Skin epidermis (tissue), 12 donors: ENCODE measurements around the gene GTF2F2.

ENCODE experiments used
- H3K27ac ChIP-seq, 21 experiments: fragments of 200-600 bp; sonication (generic) in 11 of 21; one replicate each; pipeline ENCODE4 v1.5.0; 2020; ENCODE audit warnings: mild to moderate bottlenecking in 3 of 21, inconsistent platforms in 2 of 21, moderate library complexity in 2 of 21
- H3K4me3 ChIP-seq, 7 experiments: fragments of 200-600 bp; sonication (generic) in 2 of 7; one replicate each; pipeline ENCODE4 v1.5.0; 2020; ENCODE audit warnings: inconsistent platforms in 2 of 7, mild to moderate bottlenecking in 2 of 7, moderate library complexity in 1 of 7

Gene GTF2F2

DNA sequence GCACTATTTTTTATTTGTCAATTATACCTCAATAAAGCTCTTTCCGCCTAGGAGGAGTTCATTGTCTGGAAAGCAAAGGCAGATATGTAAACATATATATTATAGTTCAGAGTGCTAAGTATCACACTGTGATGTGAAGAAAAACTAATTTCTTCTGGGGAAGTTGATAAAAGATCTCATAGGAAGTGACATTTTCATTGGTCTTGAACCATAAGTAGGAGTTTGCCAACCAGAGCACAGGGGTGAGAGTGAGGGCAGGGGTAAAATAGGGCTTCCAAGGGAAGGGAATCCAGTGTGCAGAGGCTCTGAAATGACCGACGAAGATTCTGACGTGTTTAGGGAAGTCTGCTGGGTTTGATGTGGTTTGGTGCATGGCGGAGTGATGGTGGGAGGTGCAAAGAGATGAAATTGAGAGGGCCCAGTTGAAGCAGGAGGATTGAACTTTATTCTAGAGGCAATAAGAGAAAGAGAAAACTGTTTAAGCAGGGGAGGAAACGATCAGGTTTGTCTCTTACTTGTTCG lies 780 bp upstream of the GTF2F2 start:
- peak overlapping the region; percentile 63 to 90 (median 74) for H3K4me3 ChIP-seq
- H3K27ac ChIP-seq: peak overlapping the region in 20 of 21 experiments; percentile 75 to 96 (median 88)

DNA sequence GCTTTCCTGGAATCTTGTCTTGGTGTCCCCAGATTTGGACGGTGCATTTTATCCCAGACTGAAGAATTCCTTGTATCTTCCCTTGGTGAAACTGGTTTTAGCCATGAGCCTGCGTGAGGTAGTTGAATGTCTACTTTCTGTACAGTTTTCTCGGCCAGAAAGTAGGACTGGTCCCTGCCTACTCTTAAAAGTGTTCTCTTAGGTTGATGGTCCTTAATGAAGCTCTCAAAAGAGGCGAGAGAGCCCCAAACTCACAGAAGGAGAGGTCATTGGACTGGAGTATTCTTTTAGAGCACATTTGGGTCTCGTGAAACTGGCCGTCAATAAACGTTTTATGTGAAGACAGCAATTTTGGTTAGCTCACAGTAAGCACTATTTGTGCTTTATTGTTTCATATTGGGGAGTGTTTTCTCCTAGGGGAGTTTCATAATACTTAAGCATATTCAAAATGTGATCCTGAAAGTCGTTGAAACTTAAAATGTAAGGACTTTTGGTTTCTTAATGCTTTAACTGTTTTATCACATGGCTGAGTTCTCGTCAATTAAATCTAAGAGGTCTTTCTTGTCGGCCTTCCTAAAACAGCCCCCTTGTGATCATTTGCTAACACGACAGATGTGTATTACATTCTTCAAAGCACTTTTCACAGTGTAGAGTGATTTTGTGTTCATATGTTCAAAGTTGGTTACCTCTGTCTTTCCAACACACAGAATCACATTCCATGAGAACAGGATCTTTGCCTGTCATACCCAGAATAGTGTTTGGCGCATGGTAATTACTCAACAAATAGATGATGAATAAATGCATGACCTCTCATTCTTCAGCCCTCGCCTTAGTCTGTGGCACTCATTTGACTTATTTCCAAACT lies 889 bp downstream of the GTF2F2 start:
- Histone ChIP-seq H3K27ac (peak overlapping the region in 19 of 21 experiments; percentile 77 to 96 (median 89)), H3K4me3 (peak overlapping the region; percentile 63 to 90 (median 74))

DNA sequence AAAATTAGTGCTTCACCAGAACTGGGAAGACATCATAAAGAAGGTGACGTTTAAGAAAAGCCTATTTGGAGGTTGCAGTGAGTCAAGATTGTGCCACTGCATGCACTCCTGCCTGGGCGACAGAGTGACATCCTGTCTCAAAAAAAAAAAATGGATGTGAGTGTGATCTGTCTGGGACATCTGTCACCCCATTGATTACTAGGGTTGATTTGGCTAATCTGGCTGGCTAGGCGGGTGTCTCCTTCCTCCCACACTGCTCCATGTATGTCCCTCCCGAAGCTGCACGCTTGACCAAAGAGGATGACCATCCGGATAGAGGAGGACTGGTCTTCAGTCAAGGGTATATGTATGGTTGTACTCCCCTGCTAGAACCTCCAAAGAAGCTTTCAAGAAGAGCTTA lies 2.6 kb downstream of the GTF2F2 start:
- Histone ChIP-seq H3K27ac (no peak overlapping the region), H3K4me3 (no peak overlapping the region)

DNA sequence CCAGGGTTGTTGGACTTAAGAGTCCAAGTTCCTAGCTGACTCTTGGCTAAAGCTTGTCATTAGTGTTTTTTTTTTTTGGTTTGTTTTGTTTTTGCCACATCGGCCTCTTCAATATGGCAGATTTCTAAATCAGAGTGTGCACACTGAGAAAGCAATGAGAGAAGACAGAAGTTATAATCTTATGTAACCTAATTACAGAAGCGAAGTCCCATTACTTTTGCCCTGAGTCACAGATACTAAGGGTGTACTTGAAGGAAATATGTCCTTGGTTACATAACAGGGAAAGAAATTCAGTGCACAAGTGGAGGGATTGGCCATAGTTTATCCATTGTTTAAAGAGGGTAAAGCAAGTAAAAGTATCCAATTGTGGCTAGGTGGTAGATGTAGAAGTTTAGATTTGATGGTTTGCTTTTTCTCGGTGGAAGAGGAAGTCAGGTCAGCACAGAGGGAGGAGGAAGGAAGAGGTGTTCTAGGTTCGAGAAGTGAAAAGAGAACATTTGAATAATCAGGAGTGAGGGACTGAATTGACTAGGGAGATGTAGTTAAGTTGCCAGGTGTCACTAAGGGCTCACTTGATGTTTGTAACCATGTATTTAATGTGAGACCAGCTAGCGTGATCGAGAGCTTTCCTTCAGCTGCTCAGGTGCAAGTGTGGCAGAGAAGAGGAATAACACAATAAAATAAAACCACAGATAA lies 12.2 kb downstream of the GTF2F2 start:
- Histone ChIP-seq H3K27ac (no peak overlapping the region), H3K4me3 (no peak overlapping the region)

DNA sequence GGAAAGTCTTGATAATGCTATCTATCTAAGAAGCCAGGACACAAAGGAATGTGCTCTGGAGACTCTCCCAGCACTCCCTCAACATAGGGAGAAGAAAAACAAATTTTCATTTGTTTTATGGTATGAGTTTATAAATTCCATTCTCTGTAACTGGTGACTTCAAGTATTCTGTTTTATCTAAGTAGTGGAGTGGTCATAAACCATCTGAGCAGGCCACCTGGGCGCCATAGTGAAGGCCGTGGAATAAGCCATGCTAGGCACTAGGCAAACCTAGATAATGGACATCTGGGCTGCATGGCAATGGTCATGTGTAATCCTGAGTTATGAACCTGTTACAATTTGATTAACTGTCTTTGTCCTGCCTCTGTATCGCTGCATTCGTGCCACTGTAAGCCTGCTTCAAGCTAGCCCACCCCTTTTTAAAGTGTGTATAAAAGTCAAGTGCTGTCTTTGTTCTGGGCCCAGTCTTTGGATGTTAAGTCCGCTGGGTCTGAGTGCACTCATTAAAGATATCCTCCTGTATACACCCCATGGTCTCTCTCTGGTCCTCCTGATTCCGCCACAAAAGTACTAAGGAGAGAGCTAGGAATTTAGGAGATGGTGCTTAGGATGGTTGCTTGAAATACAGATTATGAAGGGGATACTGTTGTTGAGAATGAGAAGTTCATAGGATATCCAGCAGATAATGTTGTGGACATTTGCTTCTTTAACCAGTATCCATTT lies 13.2 kb downstream of the GTF2F2 start:
- H3K27ac ChIP-seq: no peak overlapping the region
- no peak overlapping the region for H3K4me3 ChIP-seq

DNA sequence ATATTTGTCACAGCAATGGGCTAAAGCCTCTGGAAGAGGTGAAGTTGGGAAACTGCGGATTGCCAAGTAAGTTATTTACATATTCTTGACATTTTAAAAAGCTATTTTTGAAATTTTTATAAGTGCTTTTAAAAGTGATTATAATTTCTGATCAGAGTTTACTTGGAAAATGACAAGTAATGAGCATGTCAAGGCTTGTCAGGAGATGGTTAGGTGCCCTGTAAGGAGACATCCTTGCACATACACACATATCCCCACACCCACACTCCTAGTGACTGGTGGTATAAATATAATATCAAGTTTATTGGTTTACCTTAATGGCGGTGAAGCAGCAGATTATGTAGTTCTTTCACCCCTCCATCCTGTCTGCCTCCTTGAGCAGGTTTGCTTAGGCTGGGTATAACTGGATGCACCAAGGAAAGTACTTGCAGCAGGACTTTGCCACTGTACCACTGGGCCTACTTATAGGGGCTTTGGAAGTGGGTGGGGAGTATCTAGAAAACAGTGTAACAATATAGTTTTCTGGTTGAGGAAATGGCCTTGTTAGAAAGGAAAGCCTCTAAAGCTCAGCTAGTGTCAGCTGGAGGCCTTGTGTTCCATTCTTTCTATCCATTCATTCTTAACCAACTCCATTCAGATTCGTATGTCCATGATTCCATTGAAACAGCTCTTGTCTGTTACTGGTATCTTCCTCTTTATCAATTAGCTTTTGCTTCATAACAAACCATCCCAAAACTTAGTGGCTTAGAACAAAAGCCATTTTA lies 16.6 kb downstream of the GTF2F2 start:
- Histone ChIP-seq H3K4me3 (no peak overlapping the region), H3K27ac (no peak overlapping the region)

DNA sequence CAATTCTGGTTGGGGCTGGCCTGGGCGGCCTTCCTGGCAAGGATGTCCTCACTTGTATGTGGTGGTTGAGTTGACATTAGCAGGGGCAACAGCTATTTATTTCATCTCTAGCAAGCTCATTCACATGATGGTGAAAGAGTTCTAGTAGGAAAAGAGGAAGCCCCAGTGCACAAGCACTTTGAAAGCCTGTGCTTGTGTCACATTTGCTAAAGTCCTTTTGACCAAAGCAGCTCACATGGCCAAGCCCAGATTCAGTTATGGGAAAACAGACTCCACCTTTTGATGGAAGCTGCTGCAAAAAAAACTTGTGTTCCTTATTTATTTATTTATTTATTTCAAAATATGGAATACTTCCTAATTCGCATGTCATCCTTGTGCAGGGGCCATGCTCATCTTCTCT lies 17.2 kb downstream of the GTF2F2 start:
- Histone ChIP-seq H3K4me3 (no peak overlapping the region), H3K27ac (no peak overlapping the region)

DNA sequence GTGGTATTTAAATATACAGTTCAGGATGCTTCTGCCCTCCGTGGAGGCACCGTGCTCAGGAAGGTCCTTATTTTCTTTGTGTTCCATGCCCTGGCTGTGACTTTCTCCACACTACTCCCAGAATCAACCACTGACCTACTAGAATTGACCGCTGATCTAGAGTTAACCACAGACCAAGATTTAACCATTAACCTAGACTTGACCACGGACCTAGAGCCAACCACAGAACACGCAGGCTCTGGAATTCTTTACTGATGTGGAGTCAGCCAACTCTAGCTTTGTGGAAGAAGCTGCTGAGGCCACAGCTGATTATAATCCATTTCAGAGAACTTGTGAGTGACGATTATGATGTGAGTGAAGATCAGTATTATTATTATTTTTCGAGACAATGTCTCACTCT lies 18.0 kb downstream of the GTF2F2 start:
- H3K4me3 ChIP-seq: no peak overlapping the region
- no peak overlapping the region for H3K27ac ChIP-seq

DNA sequence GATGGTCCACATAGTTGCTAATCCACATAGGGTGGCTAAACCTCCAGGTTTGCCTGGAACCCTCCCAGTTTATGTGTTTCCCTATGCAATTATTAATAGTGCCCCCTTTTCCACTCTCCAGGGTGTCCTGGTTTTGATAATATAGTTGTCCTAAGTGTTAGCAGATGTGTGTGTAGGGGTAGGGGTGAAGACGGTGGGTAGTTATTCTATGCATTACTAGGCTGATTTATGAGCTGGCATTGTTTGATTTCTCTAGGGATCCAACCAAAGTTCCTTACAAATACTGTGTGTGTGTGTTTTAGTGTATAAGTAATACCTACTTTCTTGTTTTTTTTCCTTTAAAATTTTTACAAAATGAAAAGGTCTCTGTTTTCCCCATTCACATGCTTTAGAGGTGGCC lies 21.1 kb downstream of the GTF2F2 start:
- H3K27ac ChIP-seq: peak overlapping the region in 1 of 21 experiments; percentile 7

DNA sequence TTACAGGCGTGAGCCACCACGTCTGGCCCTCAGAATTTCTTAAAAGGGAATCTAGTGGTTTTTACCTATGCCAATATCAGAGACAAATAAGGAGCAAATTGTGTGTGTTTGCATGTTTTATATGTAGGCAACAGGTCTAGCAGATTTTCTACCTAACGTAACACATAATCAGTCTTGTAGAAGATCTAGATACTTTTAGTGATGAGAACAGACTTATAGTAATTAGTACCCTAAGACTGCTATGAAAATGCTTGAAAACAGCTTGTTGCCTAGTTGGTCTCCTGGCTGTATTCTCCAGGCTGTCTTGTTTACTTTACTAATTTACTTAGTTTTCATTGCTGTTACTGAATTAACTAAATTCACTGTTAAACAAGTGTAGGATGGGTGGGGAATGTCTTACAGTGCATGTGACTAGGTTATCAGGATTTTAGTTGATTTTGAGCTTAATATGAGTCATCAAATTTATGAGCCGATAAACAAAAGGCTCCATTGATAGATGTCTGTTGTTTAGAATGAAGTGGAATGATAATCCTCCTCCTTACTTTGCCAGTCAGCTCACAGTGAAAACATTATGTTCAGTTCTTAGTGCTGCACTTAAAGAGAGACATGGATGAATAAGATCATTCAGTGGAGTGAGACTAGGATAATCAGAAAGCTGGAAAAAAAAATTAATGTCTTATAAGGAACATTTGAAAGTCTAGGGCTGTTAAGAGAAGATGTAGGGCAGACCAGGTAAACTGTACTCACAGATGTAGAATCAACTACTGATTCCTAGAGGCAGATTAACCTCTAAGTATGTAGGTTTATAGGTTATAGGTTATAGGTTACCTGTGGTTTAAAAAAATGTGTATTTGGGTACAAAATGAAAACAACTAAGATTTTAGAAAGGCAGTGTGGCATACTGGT lies 22.4 kb downstream of the GTF2F2 start:
- H3K27ac ChIP-seq: peak overlapping the region in 12 of 21 experiments; percentile 15 to 73 (median 48)
- H3K4me3 ChIP-seq: no peak overlapping the region

More for the DNA sequence above, 21.1 kb downstream of the GTF2F2 start:
- H3K4me3 ChIP-seq: no peak overlapping the region

DNA sequence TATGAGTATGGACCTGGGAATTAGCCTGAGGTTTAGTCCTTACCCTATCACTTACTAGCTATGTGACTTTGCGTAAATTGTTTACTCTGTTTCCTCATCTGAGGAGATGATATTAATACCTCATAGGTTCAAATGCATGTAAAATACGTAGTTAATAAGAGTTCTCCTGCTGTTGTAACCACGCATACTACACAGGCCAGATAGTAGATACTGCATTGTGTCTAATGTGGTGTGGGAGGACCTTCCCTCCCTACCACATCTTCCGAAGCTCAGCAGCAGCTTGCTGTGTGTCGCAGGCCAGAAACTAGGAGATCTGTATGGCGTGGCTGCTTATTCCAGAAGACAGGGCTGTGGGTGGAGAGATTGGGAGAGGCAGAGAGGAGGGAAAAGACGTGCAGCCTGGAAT lies 23.0 kb downstream of the GTF2F2 start:
- Histone ChIP-seq H3K27ac (peak overlapping the region in 12 of 21 experiments; percentile 15 to 73 (median 48)), H3K4me3 (no peak overlapping the region)

DNA sequence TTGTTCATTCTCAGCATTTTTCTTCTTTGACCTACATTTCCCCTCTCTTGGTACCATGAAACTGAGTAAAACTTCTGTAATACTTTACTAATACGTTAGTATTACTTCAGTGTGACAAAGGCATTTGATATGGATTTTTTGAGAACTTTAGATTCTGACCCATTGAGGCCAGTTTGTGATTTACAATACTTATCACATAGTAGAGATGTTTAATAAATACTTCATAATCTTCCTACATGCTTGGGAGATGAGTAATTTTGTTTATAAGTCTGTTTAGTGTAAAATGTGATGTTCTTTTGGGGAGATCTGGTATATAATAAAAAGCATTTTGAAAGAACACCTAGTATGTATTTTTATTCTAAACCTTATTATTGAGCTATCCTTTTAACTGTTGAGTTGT lies 29.7 kb downstream of the GTF2F2 start:
- H3K4me3 ChIP-seq: no peak overlapping the region
- no peak overlapping the region for H3K27ac ChIP-seq

DNA sequence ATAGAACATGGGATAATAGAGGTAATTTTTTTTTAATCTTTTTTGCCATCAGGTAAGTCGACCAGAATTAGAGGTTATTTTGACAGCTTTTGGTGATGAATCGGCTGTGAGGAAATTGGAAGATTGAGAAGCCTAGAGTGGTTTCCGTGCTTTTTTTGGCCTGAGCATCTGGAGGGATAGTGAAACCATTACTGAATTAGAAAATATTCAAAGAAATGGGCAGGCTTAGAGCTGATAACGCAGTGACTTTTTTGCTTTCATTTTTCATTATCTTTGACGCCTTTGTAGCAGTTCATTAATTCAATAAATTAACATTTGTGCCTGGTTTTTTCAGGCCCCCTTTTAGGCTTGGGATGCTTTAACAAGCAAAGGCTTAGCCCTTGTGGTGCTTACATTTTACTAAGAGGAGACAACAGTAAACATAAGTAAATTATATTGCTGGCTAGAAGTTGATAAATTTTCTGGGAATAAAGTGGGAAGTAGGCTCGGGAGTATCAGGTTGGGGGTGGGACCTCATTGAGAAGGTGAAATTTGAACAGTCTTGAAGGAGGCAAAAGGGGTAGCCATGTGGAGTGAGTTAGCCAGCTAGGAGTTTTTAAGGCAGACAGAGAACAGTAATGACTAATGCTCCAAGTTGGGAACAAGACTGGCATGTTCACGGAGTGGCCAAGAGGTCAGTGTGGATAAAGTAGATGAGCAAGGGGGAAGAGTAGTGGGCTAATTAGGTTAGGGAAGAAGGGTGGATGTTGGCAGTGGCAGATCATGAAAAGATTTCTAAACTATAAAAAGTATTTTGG lies 36.5 kb downstream of the GTF2F2 start:
- H3K4me3 ChIP-seq: no peak overlapping the region
- H3K27ac ChIP-seq: no peak overlapping the region

DNA sequence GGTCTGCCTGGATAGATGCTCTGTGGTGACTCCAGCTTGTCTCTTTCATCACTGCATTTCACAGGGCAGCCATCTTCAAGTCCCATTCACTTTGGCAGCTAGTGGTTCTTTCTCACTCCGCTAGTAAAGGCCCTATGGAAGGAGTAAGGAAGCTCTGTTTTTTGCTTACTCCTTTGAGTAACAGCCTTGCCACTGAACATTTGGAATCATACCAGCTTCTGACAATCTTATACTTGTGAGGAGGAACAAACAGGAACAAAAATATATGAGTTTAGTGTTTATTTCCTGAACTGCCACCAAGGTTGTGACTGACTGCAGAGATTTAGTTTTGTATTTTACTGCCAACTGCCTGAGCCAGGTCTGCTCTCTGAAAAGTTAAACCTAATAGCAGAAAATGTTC lies 41.9 kb downstream of the GTF2F2 start:
- Histone ChIP-seq H3K27ac (peak overlapping the region in 1 of 21 experiments; percentile 11), H3K4me3 (no peak overlapping the region)

DNA sequence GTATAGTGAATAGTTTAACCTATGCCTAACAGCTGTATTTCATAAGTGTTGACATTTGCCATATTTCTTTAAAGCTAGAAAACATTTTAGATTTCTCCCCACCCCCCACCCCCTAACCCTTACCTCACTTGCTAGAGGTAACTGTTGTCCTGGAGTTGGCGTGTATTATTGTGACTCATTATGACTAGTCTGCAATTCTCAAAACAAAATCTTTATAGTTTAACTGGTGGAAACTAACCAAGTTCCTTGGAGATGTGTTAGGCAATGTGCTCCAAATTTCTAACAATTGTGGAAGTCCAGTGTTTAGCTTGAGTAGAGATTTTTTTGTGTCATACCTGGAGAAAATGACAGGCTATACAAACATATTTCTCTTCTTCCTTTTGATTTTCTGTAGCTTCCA lies 42.5 kb downstream of the GTF2F2 start:
- H3K27ac ChIP-seq: no peak overlapping the region
- no peak overlapping the region for H3K4me3 ChIP-seq

DNA sequence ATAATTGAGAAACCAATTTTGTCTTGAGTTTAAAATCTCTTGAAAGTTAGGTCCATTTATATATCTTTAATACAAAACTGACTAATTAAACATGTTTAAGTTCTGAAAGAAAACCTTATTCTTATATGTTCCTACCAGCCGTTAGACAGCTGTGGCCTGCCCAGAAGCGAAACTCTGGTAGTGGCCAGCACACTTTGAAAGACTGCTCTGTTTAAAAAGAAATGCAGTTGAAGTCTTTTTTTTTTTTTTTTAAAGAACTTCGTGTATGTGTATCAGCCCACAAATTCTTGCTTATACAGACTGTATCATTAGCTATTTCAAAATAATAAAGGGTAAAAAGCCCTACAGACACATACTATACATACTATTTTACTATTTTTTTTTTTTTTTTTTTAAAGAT lies 46.5 kb downstream of the GTF2F2 start:
- H3K27ac ChIP-seq: no peak overlapping the region

More for the DNA sequence above, 46.5 kb downstream of the GTF2F2 start:
- no peak overlapping the region for H3K4me3 ChIP-seq
